Loucy (cell line): ENCODE results near the gene GPX7.

Source experiments
- H2AFZ ChIP-seq: fragments of 200-600 bp; sonication (generic); 2 replicates; pipeline ENCODE4 v1.6.0; 2016; ENCODE audit warnings: antibody characterized with exemption, mild to moderate bottlenecking, low read length, moderate library complexity
- H3F3A ChIP-seq: fragments of 200-600 bp; 2 replicates; pipeline ENCODE4 v1.6.0; 2016; ENCODE audit warnings: antibody characterized with exemption, low read depth, mild to moderate bottlenecking
- H3K27me3 ChIP-seq: fragments of 200-600 bp; sonication (generic); 2 replicates; pipeline ENCODE4 v1.6.1; 2014; ENCODE audit warnings: low read length, mild to moderate bottlenecking; ENCODE audit not compliant: insufficient read depth, poor library complexity, severe bottlenecking
- H3K36me3 ChIP-seq: fragments of 200-600 bp; sonication (generic); 2 replicates; pipeline ENCODE4 v1.6.1; 2016; ENCODE audit warnings: low read length; ENCODE audit not compliant: insufficient read depth
- H3K4me1 ChIP-seq: fragments of 200-600 bp; sonication (generic); 2 replicates; pipeline ENCODE4 v1.5.1; 2014; ENCODE audit warnings: low read length, mild to moderate bottlenecking; ENCODE audit not compliant: insufficient read depth, poor library complexity, severe bottlenecking
- H3K4me2 ChIP-seq: fragments of 200-600 bp; sonication (generic); 2 replicates; pipeline ENCODE4 v1.6.0; 2014; ENCODE audit warnings: antibody characterized with exemption, low read length, low read depth, mild to moderate bottlenecking; ENCODE audit not compliant: poor library complexity, severe bottlenecking
- H3K4me3 ChIP-seq: fragments of 200-600 bp; sonication (generic); 2 replicates; pipeline ENCODE4 v1.5.1; 2014; ENCODE audit warnings: low read length, mild to moderate bottlenecking, mixed read lengths; ENCODE audit not compliant: poor library complexity, severe bottlenecking
- H3K79me2 ChIP-seq: fragments of 200-600 bp; sonication (generic); 2 replicates; pipeline ENCODE4 v1.6.1; 2014; ENCODE audit warnings: low read length; ENCODE audit not compliant: insufficient read depth
- H3K9ac ChIP-seq: fragments of 200-600 bp; sonication (generic); 2 replicates; pipeline ENCODE4 v1.6.0; 2014; ENCODE audit warnings: mild to moderate bottlenecking, low read depth, low read length, moderate library complexity; ENCODE audit not compliant: poor library complexity, severe bottlenecking
- H3K9me2 ChIP-seq: fragments of 200-600 bp; sonication (generic); replicated peaks from 2 replicates; pipeline ENCODE4 v1.6.1; 2016; ENCODE audit warnings: low read depth, low read length, mixed read lengths
- H3K9me3 ChIP-seq: fragments of 200-600 bp; sonication (generic); 2 replicates; pipeline ENCODE4 v1.6.1; 2014; ENCODE audit warnings: mild to moderate bottlenecking, antibody characterized with exemption, low read length, low read depth; ENCODE audit not compliant: insufficient read depth
- H4K20me1 ChIP-seq: fragments of 200-600 bp; sonication (generic); 2 replicates; pipeline ENCODE4 v1.6.0; 2014; ENCODE audit warnings: antibody characterized with exemption, low read length, mild to moderate bottlenecking; ENCODE audit not compliant: insufficient read depth, poor library complexity, severe bottlenecking
- CTCF ChIP-seq: fragments of 200-600 bp; sonication (generic); conservative IDR thresholded peaks from 2 replicates; pipeline ENCODE4 v1.5.1; 2014; ENCODE audit warnings: mild to moderate bottlenecking, antibody characterized with exemption, low read length
- EZH2phosphoT487 ChIP-seq: fragments of 200-600 bp; IDR thresholded peaks from 2 replicates; pipeline ENCODE4 v1.6.1; 2018; ENCODE audit warnings: antibody characterized with exemption, mild to moderate bottlenecking, moderate library complexity, borderline replicate concordance

The GPX7 gene

GRCh38 chr1:52603630-52604029 lies 1.5 kb downstream of the GPX7 start:
- peak overlapping the region; percentile 81 for H3K4me3 ChIP-seq
- peak overlapping the region; percentile 84 for H3K4me2 ChIP-seq
- TF ChIP-seq EZH2phosphoT487 (no peak), CTCF (no peak)

GRCh38 chr1:52604063-52604770 lies 2.0 kb downstream of the GPX7 start:
- Histone ChIP-seq H2AFZ (no peak overlapping the region), H3F3A (no peaks in the 10 kb centered on the region), H3K9me3 (no peaks in the 10 kb centered on the region), H3K9me2 (no peaks in the 10 kb centered on the region), H4K20me1 (no peaks in the 10 kb centered on the region), H3K36me3 (peaks cover 13% of the 10 kb centered on the region; the same call in 1 of the 2 replicates), H3K4me2 (peak overlapping the region; percentile 84), H3K27me3 (no peaks in the 10 kb centered on the region), H3K9ac (peak overlapping the region; percentile 88), H3K4me1 (peaks cover 46% of the 10 kb centered on the region), H3K79me2 (peaks cover 42% of the 10 kb centered on the region), H3K4me3 (peak overlapping the region; percentile 81)
- TF ChIP-seq CTCF: no peak
- no peak for TF ChIP-seq EZH2phosphoT487

More at GRCh38 chr1:52603630-52604029, 1.5 kb downstream of the GPX7 start:
- Histone ChIP-seq H2AFZ (no peak overlapping the region), H3K79me2 (peaks cover 42% of the 10 kb centered on the region), H3K9me2 (no peaks in the 10 kb centered on the region), H3K9me3 (no peaks in the 10 kb centered on the region), H3F3A (no peaks in the 10 kb centered on the region), H4K20me1 (no peaks in the 10 kb centered on the region), H3K27me3 (no peaks in the 10 kb centered on the region), H3K4me1 (peaks cover 46% of the 10 kb centered on the region), H3K9ac (peak overlapping the region; percentile 88), H3K36me3 (peaks cover 12% of the 10 kb centered on the region; the same call in 1 of the 2 replicates)

GRCh38 chr1:52613636-52614373 lies 11.6 kb downstream of the GPX7 start:
- Histone ChIP-seq H3K79me2 (no peaks in the 10 kb centered on the region), H3K4me3 (no peak overlapping the region), H3K4me2 (no peak overlapping the region), H2AFZ (no peak overlapping the region), H3K27me3 (no peaks in the 10 kb centered on the region), H3K9me3 (no peaks in the 10 kb centered on the region), H4K20me1 (no peaks in the 10 kb centered on the region), H3K4me1 (peaks cover 5% of the 10 kb centered on the region), H3F3A (no peaks in the 10 kb centered on the region), H3K9ac (no peak overlapping the region), H3K9me2 (no peaks in the 10 kb centered on the region), H3K36me3 (no peaks in the 10 kb centered on the region)
- no peak for TF ChIP-seq EZH2phosphoT487
- TF ChIP-seq CTCF: no peak
